ENCODE measurements around the gene CACNA2D2. TPM values are rescaled to one million over a fixed set of nuclear protein-coding genes. Genes with fewer than 3 reads are reported as not detected.

Gene CACNA2D2
- total and polyA plus RNA-seq, 2 of the 8 experiments (the other 6 are each of a cell fraction or from before 2014, with no cell fraction given), result 14.1 to 25.0 TPM

DNA sequence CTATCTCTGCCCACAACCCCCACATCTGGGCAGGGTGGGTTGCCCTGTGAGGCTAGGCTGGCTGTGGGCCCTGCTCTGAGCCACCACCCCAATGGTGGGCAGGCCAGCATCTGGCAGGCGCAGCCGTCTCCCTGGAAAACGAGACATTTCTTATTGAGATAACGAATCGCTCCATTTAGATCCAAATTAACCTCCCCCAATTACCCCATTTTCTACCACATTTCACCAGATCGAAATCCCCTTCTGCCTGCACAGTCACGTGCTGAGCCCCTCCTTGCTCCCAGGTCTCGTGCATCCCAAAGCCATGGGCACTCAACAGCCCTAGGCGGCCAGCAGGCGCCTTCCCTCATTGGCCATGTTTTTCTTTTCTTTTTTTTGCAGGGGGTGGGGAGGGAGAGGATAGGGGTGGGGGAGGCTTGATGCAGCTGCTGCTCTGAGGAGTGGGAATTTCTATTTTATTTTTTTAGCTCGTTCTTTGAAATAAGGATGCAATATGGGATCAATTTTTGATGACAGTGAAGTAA lies 91.1 kb downstream of the CACNA2D2 start (continued):
- TF ChIP-seq CHD1 (IDR thresholded peaks at IDR 0.05; ENCODE audit: low read depth, low read length), result no peak
- TF ChIP-seq KDM4A (IDR thresholded peaks at IDR 0.05; ENCODE audit: low read depth, low read length, severe bottlenecking), result no peak
- TF ChIP-seq SRF (IDR thresholded peaks at IDR 0.05; ENCODE audit: low read depth, low read length), result no peak
- TF ChIP-seq ZNF274 (IDR thresholded peaks at IDR 0.05; ENCODE audit: borderline replicate concordance, extremely low read depth, low read length), result no peak
- TF ChIP-seq HDAC6 (IDR thresholded peaks at IDR 0.05; ENCODE audit: low read depth, low read length), result no peak

Data from H1 (cell line).